SK-N-SH (cell line): ENCODE results near the gene USP25. TPM values are rescaled to one million over a fixed set of nuclear protein-coding genes. Genes with fewer than 3 reads are reported as not detected.

Experiments
- CTCF ChIA-PET: fragments of 300-600, 350-600 bp; formaldehyde crosslinking; extraction: SDS; loops from one replicate; lab custom pipeline; 2021; lab: Yijun Ruan, JAX
- POLR2A ChIA-PET: fragments of 350-600 bp; sonication (Branson Sonifier 250); formaldehyde crosslinking; extraction: SDS; loops from one replicate; lab custom pipeline; 2020; ENCODE audit warnings: antibody characterized with exemption, inconsistent platforms; lab: Yijun Ruan, JAX
- DNase-seq: peaks from one replicate; pipeline ENCODE4 v3.0.0; 2012
- H2AFZ ChIP-seq: fragments of 200-600 bp; sonication (generic); 2 replicates; pipeline ENCODE4 v1.8.1; 2016; ENCODE audit warnings: antibody characterized with exemption, mild to moderate bottlenecking, low read depth
- H3F3A ChIP-seq: fragments of 200-600 bp; sonication (generic); replicated peaks from 2 replicates; pipeline ENCODE3; 2016; ENCODE audit warnings: antibody characterized with exemption, mild to moderate bottlenecking; ENCODE audit not compliant: insufficient read depth
- H3K27ac ChIP-seq, 2 experiments: fragments of 200-500 bp in 1 of 2; fragments of 200-600 bp in 1 of 2; sonication (Bioruptor generic) in 1 of 2; sonication (generic), shearing (Covaris generic) in 1 of 2; 2 replicates each; pipeline versions ENCODE4 v1.5.1 to v1.6.1; 2014 to 2016; ENCODE audit warnings: low read depth in 2 of 2, inconsistent platforms in 1 of 2, low read length in 1 of 2, mild to moderate bottlenecking in 1 of 2, mixed read lengths in 1 of 2
- H3K27me3 ChIP-seq: fragments of 200-600 bp; sonication (generic), shearing (Covaris generic); 2 replicates; pipeline ENCODE4 v1.6.1; 2016; ENCODE audit warnings: mixed run types; ENCODE audit not compliant: insufficient read depth
- H3K36me3 ChIP-seq, 2 experiments: fragments of 200-500 bp in 1 of 2; fragments of 200-600 bp in 1 of 2; sonication (Bioruptor generic) in 1 of 2; sonication (generic) in 1 of 2; replicated peaks in 1 of 2; 2 replicates each; pipeline versions ENCODE3 to v1.5.1; 2014 to 2016; ENCODE audit warnings: low read length in 1 of 2, mild to moderate bottlenecking in 1 of 2; ENCODE audit not compliant: insufficient read depth in 2 of 2, control insufficient read depth in 1 of 2
- H3K4me1 ChIP-seq, 2 experiments: fragments of 200-500 bp in 1 of 2; fragments of 200-600 bp in 1 of 2; sonication (Bioruptor generic) in 1 of 2; sonication (generic), shearing (Covaris generic) in 1 of 2; 2 replicates each; pipeline versions ENCODE4 v1.5.1 to v1.6.1; 2014 to 2016; ENCODE audit warnings: low read depth in 1 of 2, low read length in 1 of 2, mixed run types in 1 of 2; ENCODE audit not compliant: insufficient read depth in 2 of 2, control insufficient read depth in 1 of 2
- H3K4me2 ChIP-seq: fragments of 200-600 bp; sonication (generic), shearing (Covaris generic); 2 replicates; pipeline ENCODE4 v1.6.1; 2017; ENCODE audit warnings: mixed run types
- H3K4me3 ChIP-seq, 2 experiments: fragments of 200-500 bp in 1 of 2; fragments of 200-600 bp in 1 of 2; sonication (Bioruptor generic) in 1 of 2; sonication (generic), shearing (Covaris generic) in 1 of 2; 2 replicates each; pipeline versions ENCODE4 v1.5.1 to v1.8.1; 2014 to 2016; ENCODE audit warnings: low read depth in 2 of 2, inconsistent platforms in 1 of 2, low read length in 1 of 2, mild to moderate bottlenecking in 1 of 2, mixed read lengths in 1 of 2, moderate library complexity in 1 of 2
- H3K79me2 ChIP-seq: fragments of 200-600 bp; sonication (generic); 2 replicates; pipeline ENCODE4 v1.8.1; 2017; ENCODE audit warnings: mild to moderate bottlenecking; ENCODE audit not compliant: insufficient read depth
- H3K9ac ChIP-seq: fragments of 200-600 bp; sonication (generic); 2 replicates; pipeline ENCODE4 v1.6.1; 2017; ENCODE audit warnings: mixed run types
- H3K9me2 ChIP-seq: fragments of 200-600 bp; sonication (generic); 2 replicates; pipeline ENCODE4 v1.6.1; 2017; ENCODE audit warnings: mixed run types
- H3K9me3 ChIP-seq: fragments of 200-600 bp; sonication (generic); 2 replicates; pipeline ENCODE4 v1.6.1; 2017; ENCODE audit warnings: mixed run types, mild to moderate bottlenecking, moderate library complexity
- H4K20me1 ChIP-seq: fragments of 200-600 bp; sonication (generic); 2 replicates; pipeline ENCODE4 v1.6.1; 2017; ENCODE audit warnings: mild to moderate bottlenecking, mixed run types; ENCODE audit not compliant: insufficient read depth
- CHD2 ChIP-seq: fragments of 150-350 bp; IDR thresholded peaks from 2 replicates; pipeline ENCODE4 v1.6.1; 2018; ENCODE audit warnings: low read length; ENCODE audit not compliant: partially characterized antibody
- FOSL2 ChIP-seq: IDR thresholded peaks from 2 replicates; pipeline ENCODE4 v1.4.0; 2012; ENCODE audit warnings: low read depth, mild to moderate bottlenecking, moderate library complexity, borderline replicate concordance
- FOXM1 ChIP-seq: IDR thresholded peaks from 2 replicates; pipeline ENCODE4 v1.4.0; 2012; ENCODE audit warnings: low read depth, mild to moderate bottlenecking
- JUND ChIP-seq: IDR thresholded peaks from 2 replicates; pipeline ENCODE4 v1.4.0; 2012
- NFIC ChIP-seq: IDR thresholded peaks from 2 replicates; pipeline ENCODE4 v1.4.0; 2012; ENCODE audit warnings: borderline replicate concordance
- NRF1 ChIP-seq: IDR thresholded peaks from 2 replicates; pipeline ENCODE4 v1.6.1; 2012; ENCODE audit warnings: low read depth, mild to moderate bottlenecking, low read length
- RFX5 ChIP-seq: IDR thresholded peaks from 2 replicates; pipeline ENCODE4 v1.6.1; 2012; ENCODE audit warnings: mild to moderate bottlenecking, improper control_type of control experiment, low read length
- RXRA ChIP-seq: IDR thresholded peaks from 2 replicates; pipeline ENCODE4 v1.4.0; 2012; ENCODE audit warnings: low read depth, mild to moderate bottlenecking, borderline replicate concordance
- SIN3A ChIP-seq: IDR thresholded peaks from 2 replicates; pipeline ENCODE4 v1.6.1; 2012; ENCODE audit warnings: low read depth, mild to moderate bottlenecking, low read length, moderate library complexity, borderline replicate concordance
- TAF1 ChIP-seq: IDR thresholded peaks from 2 replicates; pipeline ENCODE4 v1.6.1; 2012; ENCODE audit warnings: low read depth, mild to moderate bottlenecking, low read length, moderate library complexity, borderline replicate concordance
- TEAD4 ChIP-seq: IDR thresholded peaks from 2 replicates; pipeline ENCODE4 v1.4.0; 2012; ENCODE audit warnings: mild to moderate bottlenecking, borderline replicate concordance; ENCODE audit not compliant: insufficient read depth
- YY1 ChIP-seq: IDR thresholded peaks from 2 replicates; pipeline ENCODE4 v1.4.0; 2012; ENCODE audit warnings: low read depth, mild to moderate bottlenecking
- WGBS: methylation state at CpG from one replicate; pipeline ENCODE4 v1.1.6; 2017; ENCODE audit warnings: low lambda C conversion rate; 5-methylcytosine and 5-hydroxymethylcytosine counted together
- polyA plus RNA-seq, 3 experiments: library from polyadenylated mRNA; depleted of rRNA; stranded (reverse); fragments of >200 nt; gene quantifications; 2 replicates each; pipeline ENCODE4 v1.2.3, GENCODE V29; 2012
- TF ChIP-seq, protein P1 (sequence below): fragments of 150-350 bp; IDR thresholded peaks from 2 replicates; pipeline ENCODE4 v1.6.1; 2017; ENCODE audit warnings: antibody characterized with exemption, low read length, low read depth, borderline replicate concordance
- TF ChIP-seq, protein P2 (sequence below): IDR thresholded peaks from 2 replicates; pipeline ENCODE4 v1.4.0; 2012; ENCODE audit warnings: low read depth, borderline replicate concordance
- TF ChIP-seq, protein P3 (sequence below): IDR thresholded peaks from 2 replicates; pipeline ENCODE4 v1.4.0; 2012; ENCODE audit warnings: low read depth
- TF ChIP-seq, protein P4 (sequence below): fragments of 200-600 bp; sonication (generic); IDR thresholded peaks from 2 replicates; pipeline ENCODE4 v1.6.1; 2017; ENCODE audit warnings: antibody characterized with exemption, mild to moderate bottlenecking, moderate library complexity
- TF ChIP-seq, protein P5 (sequence below): IDR thresholded peaks from 2 replicates; pipeline ENCODE4 v1.4.0; 2012; ENCODE audit warnings: low read depth, borderline replicate concordance
- TF ChIP-seq, protein P6 (sequence below): fragments of 150-350 bp; IDR thresholded peaks from 2 replicates; pipeline ENCODE4 v1.6.1; 2016; ENCODE audit warnings: mild to moderate bottlenecking, low read depth, low read length

USP25 gene
- polyA plus RNA-seq, 1 of the 3 experiments (the other 2 are of a cell fraction): 4.6 TPM

DNA sequence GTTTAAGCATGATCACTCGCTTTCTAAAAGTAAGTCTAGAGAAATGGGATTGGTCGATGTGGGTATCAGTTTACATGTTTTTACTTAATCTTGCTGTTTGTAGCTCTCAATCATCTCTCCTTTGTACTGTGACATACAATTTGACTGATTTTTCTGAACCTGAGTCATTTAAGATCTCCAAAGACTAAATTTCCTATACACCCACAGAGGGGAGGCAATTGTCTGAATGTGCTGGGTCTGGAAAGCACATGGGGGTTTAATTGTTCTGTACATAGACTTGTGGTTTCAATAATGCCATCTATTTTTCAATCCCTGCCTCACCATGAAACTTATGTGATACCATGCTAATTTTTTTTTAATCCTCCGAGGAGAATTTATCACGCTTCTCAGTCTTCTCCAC is 65.8 kb downstream of the USP25 start:
- Histone ChIP-seq H3K4me3 (no peak overlapping the region), H4K20me1 (no peaks in the 10 kb centered on the region), H3K27me3 (no peaks in the 10 kb centered on the region), H3K27ac (no peak overlapping the region), H3K9me3 (no peaks in the 10 kb centered on the region), H3K9ac (no peak overlapping the region), H3K36me3 (peaks cover 0 to 18% of the 10 kb centered on the region in 2 experiments), H3F3A (no peaks in the 10 kb centered on the region), H3K4me2 (no peak overlapping the region), H3K4me1 (peaks cover 0 to 16% of the 10 kb centered on the region in 2 experiments; a peak in 2 of 4 replicates), H2AFZ (no peak overlapping the region), H3K79me2 (no peaks in the 10 kb centered on the region), H3K9me2 (no peaks in the 10 kb centered on the region)
- TF ChIP-seq, protein P1, sequence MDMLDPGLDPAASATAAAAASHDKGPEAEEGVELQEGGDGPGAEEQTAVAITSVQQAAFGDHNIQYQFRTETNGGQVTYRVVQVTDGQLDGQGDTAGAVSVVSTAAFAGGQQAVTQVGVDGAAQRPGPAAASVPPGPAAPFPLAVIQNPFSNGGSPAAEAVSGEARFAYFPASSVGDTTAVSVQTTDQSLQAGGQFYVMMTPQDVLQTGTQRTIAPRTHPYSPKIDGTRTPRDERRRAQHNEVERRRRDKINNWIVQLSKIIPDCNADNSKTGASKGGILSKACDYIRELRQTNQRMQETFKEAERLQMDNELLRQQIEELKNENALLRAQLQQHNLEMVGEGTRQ: no peak
- no peak for DNase-seq
- POLR2A ChIA-PET: no interaction called here
- CTCF ChIA-PET: no interaction called here
- 96% methylated on average over 4 of the region's 4 CpGs for WGBS

DNA sequence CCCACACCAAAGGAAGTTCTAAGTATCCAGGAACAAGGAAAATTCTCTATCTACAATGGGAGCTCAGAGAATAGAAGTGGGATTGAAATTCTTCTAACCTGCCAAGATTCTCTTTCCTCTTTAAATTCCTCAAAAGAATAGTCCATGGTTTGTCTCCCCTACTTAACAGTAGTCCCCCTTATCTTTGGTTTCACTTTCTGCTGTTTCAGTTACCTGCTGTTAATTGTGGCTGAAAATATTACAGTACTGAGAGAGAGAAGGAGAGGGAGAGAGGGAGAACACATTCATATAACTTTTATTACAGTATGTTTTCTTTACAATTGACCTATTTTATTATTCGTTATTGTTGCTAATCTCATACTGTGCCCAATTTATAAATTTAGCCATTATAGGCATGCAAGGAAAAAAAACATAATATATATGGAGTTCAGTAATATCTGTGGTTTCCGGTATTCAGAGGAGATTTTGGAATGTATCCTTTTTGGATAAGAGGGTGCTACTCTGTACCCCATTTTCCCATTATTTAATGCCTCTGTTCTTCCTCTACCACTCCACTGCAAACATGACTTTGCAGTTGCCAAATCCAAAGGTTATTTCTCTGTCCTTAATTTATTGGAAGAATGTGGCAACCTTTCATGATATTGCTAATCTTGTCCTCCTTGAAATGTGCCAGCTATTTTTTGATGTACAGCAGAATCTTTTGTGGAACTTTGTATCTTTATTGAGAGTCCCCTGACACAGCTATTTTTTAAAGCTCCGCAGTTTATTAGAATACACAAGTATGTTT is 68.0 kb downstream of the USP25 start:
- TF ChIP-seq NFIC (no peak), SIN3A (no peak), FOXM1 (no peak), NRF1 (no peak), YY1 (no peak), JUND (no peak), RXRA (no peak), CHD2 (no peak), TEAD4 (no peak), TAF1 (no peak), FOSL2 (no peak), RFX5 (no peak)
- TF ChIP-seq, protein P2, sequence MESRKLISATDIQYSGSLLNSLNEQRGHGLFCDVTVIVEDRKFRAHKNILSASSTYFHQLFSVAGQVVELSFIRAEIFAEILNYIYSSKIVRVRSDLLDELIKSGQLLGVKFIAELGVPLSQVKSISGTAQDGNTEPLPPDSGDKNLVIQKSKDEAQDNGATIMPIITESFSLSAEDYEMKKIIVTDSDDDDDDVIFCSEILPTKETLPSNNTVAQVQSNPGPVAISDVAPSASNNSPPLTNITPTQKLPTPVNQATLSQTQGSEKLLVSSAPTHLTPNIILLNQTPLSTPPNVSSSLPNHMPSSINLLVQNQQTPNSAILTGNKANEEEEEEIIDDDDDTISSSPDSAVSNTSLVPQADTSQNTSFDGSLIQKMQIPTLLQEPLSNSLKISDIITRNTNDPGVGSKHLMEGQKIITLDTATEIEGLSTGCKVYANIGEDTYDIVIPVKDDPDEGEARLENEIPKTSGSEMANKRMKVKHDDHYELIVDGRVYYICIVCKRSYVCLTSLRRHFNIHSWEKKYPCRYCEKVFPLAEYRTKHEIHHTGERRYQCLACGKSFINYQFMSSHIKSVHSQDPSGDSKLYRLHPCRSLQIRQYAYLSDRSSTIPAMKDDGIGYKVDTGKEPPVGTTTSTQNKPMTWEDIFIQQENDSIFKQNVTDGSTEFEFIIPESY: no peak
- TF ChIP-seq, protein P3, sequence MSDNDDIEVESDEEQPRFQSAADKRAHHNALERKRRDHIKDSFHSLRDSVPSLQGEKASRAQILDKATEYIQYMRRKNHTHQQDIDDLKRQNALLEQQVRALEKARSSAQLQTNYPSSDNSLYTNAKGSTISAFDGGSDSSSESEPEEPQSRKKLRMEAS: no peak
- TF ChIP-seq, protein P1: no peak
- TF ChIP-seq, protein P4, sequence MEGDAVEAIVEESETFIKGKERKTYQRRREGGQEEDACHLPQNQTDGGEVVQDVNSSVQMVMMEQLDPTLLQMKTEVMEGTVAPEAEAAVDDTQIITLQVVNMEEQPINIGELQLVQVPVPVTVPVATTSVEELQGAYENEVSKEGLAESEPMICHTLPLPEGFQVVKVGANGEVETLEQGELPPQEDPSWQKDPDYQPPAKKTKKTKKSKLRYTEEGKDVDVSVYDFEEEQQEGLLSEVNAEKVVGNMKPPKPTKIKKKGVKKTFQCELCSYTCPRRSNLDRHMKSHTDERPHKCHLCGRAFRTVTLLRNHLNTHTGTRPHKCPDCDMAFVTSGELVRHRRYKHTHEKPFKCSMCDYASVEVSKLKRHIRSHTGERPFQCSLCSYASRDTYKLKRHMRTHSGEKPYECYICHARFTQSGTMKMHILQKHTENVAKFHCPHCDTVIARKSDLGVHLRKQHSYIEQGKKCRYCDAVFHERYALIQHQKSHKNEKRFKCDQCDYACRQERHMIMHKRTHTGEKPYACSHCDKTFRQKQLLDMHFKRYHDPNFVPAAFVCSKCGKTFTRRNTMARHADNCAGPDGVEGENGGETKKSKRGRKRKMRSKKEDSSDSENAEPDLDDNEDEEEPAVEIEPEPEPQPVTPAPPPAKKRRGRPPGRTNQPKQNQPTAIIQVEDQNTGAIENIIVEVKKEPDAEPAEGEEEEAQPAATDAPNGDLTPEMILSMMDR: no peak
- TF ChIP-seq, protein P5, sequence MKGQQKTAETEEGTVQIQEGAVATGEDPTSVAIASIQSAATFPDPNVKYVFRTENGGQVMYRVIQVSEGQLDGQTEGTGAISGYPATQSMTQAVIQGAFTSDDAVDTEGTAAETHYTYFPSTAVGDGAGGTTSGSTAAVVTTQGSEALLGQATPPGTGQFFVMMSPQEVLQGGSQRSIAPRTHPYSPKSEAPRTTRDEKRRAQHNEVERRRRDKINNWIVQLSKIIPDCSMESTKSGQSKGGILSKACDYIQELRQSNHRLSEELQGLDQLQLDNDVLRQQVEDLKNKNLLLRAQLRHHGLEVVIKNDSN: no peak
- TF ChIP-seq, protein P6, sequence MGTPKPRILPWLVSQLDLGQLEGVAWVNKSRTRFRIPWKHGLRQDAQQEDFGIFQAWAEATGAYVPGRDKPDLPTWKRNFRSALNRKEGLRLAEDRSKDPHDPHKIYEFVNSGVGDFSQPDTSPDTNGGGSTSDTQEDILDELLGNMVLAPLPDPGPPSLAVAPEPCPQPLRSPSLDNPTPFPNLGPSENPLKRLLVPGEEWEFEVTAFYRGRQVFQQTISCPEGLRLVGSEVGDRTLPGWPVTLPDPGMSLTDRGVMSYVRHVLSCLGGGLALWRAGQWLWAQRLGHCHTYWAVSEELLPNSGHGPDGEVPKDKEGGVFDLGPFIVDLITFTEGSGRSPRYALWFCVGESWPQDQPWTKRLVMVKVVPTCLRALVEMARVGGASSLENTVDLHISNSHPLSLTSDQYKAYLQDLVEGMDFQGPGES: no peak
- no peak overlapping the region for H3K4me2 ChIP-seq
- no peaks in the 10 kb centered on the region for H3K9me3 ChIP-seq
- H3K27me3 ChIP-seq: no peaks in the 10 kb centered on the region
- no peak overlapping the region for H3K27ac ChIP-seq
- no peak overlapping the region for H3K9ac ChIP-seq
- no peaks in the 10 kb centered on the region for H3K9me2 ChIP-seq
- H3K4me3 ChIP-seq: no peak overlapping the region
- POLR2A ChIA-PET: no interaction called here
- H3K79me2 ChIP-seq: no peaks in the 10 kb centered on the region
- H3F3A ChIP-seq: no peaks in the 10 kb centered on the region
- H4K20me1 ChIP-seq: no peaks in the 10 kb centered on the region
- no peak for DNase-seq
- H2AFZ ChIP-seq: no peak overlapping the region
- peaks cover 0 to 13% of the 10 kb centered on the region in 2 experiments for H3K36me3 ChIP-seq
- 94% methylated on average over 3 of the region's 3 CpGs for WGBS
- H3K4me1 ChIP-seq: peaks cover 0 to 16% of the 10 kb centered on the region in 2 experiments; a peak in 2 of 4 replicates
- CTCF ChIA-PET: no interaction called here
